GM19035 (cell line): ENCODE measurements around the gene ZC3H11A.

Source experiments
- ATAC-seq: cut with Tn5 transposase; IDR thresholded peaks from one replicate; pipeline ENCODE4 v1.9.1; 2021; ENCODE audit not compliant: unreplicated experiment

ZC3H11A gene

DNA sequence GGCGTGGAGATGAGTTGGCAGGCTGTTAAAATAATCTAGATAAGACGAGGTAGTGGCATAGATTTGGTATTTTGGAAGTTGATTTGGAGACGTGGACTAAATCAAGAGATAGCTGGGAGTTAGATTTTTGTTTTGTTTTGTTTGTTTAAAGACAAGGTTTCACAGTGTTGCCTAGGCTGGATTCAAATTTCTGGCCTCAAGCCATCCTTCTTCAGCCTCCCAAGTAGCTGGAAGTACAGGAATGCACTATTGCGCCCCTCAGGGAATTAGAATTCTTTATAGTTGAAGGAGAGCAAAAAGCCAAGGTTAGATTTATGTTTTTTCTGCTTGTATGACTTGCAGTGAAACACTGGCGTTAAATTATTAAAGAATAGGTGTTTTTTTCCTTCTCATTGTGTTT lies 43.7 kb downstream of the ZC3H11A start:
- no peak for ATAC-seq

GRCh38 chr1:203840208-203840808 lies 44.9 kb downstream of the ZC3H11A start:
- no peak for ATAC-seq

- no peak for ATAC-seq
Measured at GRCh38 chr1:203842559-203842876, 47.1 kb downstream of the ZC3H11A start.

DNA sequence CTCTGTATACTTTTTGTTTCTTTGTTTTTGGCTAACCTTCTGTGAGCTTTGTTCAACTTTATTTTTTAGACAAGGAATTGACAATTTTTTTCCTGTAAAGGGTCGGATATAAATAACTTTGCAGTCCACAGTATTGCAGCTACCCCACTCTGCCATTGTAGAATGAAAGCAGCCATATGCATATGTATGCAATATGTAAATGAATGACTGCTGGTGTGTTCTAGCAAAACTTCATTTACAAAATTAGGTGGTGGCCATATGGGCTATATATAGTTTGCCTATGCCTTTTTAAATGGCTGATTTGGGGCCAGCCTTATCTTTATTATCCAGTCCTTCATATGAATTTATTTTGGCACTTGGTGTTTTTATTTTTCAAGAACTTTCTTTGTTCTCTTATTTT lies 48.0 kb downstream of the ZC3H11A start:
- ATAC-seq, result no peak
